ENCODE results near the gene ABCC5. TPM values are rescaled to one million over a fixed set of nuclear protein-coding genes. Genes with fewer than 3 reads are reported as not detected.

The ABCC5 gene
- total and polyA plus RNA-seq, 2 of the 8 experiments (the other 6 are each of a cell fraction or from before 2014, with no cell fraction given), result 25.3 to 40.8 TPM

DNA sequence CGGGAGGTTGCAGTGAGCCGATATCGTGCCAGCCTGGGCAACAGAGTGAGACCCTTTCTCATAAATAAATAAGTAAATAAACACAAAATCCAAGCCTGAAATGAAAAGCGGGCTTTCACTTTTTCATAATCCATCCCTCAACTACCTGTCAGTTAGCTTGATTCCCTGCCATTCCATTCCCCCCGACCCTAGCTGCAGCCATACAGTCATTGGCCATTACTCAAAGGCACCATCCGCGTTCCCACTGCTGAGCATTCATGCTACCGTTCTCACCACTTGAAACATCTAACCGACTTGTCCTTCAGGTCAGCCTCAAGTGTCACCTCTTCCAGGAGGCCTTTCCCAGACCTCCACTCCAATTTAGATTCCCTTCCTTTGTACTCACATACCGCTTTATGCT, 131.9 kb downstream of the ABCC5 start:
- Histone ChIP-seq H3K27me3 (replicated peaks in 1 of 4; ENCODE audit: control insufficient read depth in 3 of 4, extremely low read depth in 1 of 4, insufficient read depth in 3 of 4, low read length in 3 of 4) (0 out of 7 replicates have a peak, but pooled peaks cover 0 to 2% (median 0%) of the 10 kb centered on the region in 4 experiments), H3K4me1 (replicated peaks in 1 of 4; ENCODE audit: control insufficient read depth in 3 of 4, insufficient read depth in 4 of 4, low read length in 3 of 4) (peaks cover 0 to 2% (median 0%) of the 10 kb centered on the region in 4 experiments; a peak in 1 of 7 replicates), H2BK20ac (ENCODE audit: low read length) (no peak overlapping the region), H2AK5ac (ENCODE audit: low read depth, low read length) (no peak overlapping the region), H3K79me2 (ENCODE audit: control insufficient read depth in 1 of 2, insufficient read depth in 2 of 2, low read length in 2 of 2) (peaks cover 9 to 36% of the 10 kb centered on the region in 2 experiments), H3K36me3 (ENCODE audit: control insufficient read depth in 2 of 4, insufficient read depth in 4 of 4, low read length in 3 of 4) (no peaks in the 10 kb centered on the region), H3K9ac (replicated peaks in 1 of 4; ENCODE audit: extremely low read depth in 1 of 4, low read depth in 3 of 4, low read length in 3 of 4) (no peak overlapping the region), H3K9me3 (ENCODE audit: insufficient read depth in 2 of 2, low read depth in 1 of 2, low read length in 1 of 2) (no peaks in the 10 kb centered on the region), H3K4me3 (ENCODE audit: extremely low read depth in 1 of 4, insufficient read depth in 2 of 4, low read depth in 3 of 4, low read length in 4 of 4) (no peak overlapping the region), H3K79me1 (ENCODE audit: low read depth, low read length) (peaks cover 2% of the 10 kb centered on the region; the same call in 1 of the 2 replicates), H2BK120ac (replicated peaks; ENCODE audit: low read depth, low read length) (no peak overlapping the region), H4K91ac (replicated peaks; ENCODE audit: insufficient read length, low read length) (no peak overlapping the region), H3K23ac (ENCODE audit: insufficient read length) (no peak overlapping the region), H2AFZ (ENCODE audit: low read length) (no peak overlapping the region), H4K8ac (ENCODE audit: extremely low read depth, insufficient read depth, low read length) (no peak overlapping the region), H4K20me1 (replicated peaks in 1 of 2; ENCODE audit: control insufficient read depth in 1 of 2, insufficient read depth in 2 of 2, low read length in 2 of 2) (peaks cover 0 to 3% of the 10 kb centered on the region in 2 experiments), H3K18ac (ENCODE audit: extremely low read depth, low read length) (no peak overlapping the region), H3K4me2 (ENCODE audit: insufficient read depth in 1 of 2, low read depth in 2 of 2, low read length in 2 of 2) (no peak overlapping the region; a peak in 1 of 4 replicates), H3K56ac (replicated peaks; ENCODE audit: insufficient read length, low read depth, low read length) (no peak overlapping the region), H3K4ac (replicated peaks; ENCODE audit: insufficient read length, low read depth, low read length) (no peak overlapping the region), H4K5ac (ENCODE audit: insufficient read length, low read depth, low read length) (no peak overlapping the region), H2BK12ac (ENCODE audit: low read depth, low read length) (no peak overlapping the region), H3K14ac (ENCODE audit: insufficient read length) (no peak overlapping the region), H3K23me2 (ENCODE audit: low read depth, low read length) (peaks cover 3% of the 10 kb centered on the region; the same call in 1 of the 2 replicates), H3K27ac (ENCODE audit: low read depth, low read length) (no peak overlapping the region), H2BK15ac (ENCODE audit: low read length) (no peak overlapping the region), H2BK5ac (ENCODE audit: low read depth, low read length) (no peak overlapping the region)
- TF ChIP-seq POLR2A (IDR thresholded peaks at IDR 0.05; ENCODE audit: control extremely low read depth in 1 of 2, low read depth in 2 of 2, low read length in 2 of 2) (no peak), SP2 (IDR thresholded peaks at IDR 0.05; ENCODE audit: low read length) (no peak), HDAC2 (IDR thresholded peaks at IDR 0.05; ENCODE audit: borderline replicate concordance in 1 of 2, low read depth in 2 of 2, low read length in 2 of 2) (no peak), PHF8 (conservative IDR thresholded peaks at IDR 0.05; ENCODE audit: low read depth, low read length) (no peak), KDM4A (IDR thresholded peaks at IDR 0.05; ENCODE audit: low read depth, low read length, severe bottlenecking) (no peak), CHD1 (IDR thresholded peaks at IDR 0.05; ENCODE audit: low read depth, low read length) (no peak), FOSL1 (IDR thresholded peaks at IDR 0.05; ENCODE audit: insufficient read depth, low read depth, low read length) (no peak), SP4 (IDR thresholded peaks at IDR 0.05; ENCODE audit: low read length) (no peak), KDM1A (IDR thresholded peaks at IDR 0.05; ENCODE audit: borderline replicate concordance, low read length) (no peak), EZH2 (IDR thresholded peaks at IDR 0.05; ENCODE audit: low read depth, low read length, severe bottlenecking) (no peak), KDM5A (IDR thresholded peaks at IDR 0.05; ENCODE audit: low read length) (no peak), CEBPB (IDR thresholded peaks at IDR 0.05; ENCODE audit: low read depth, low read length) (no peak), NANOG (IDR thresholded peaks at IDR 0.05; ENCODE audit: insufficient read depth, low read depth, low read length, poor library complexity, severe bottlenecking) (no peak), EGR1 (IDR thresholded peaks at IDR 0.05; ENCODE audit: borderline replicate concordance, low read depth, low read length) (no peak)
- POLR2A ChIA-PET (ENCODE audit: partially characterized antibody), result interaction anchor here (1.5 to 2.0 kb wide), 2 partner anchors 15 to 61 kb away, joined by 3 to 10 read pairs; partner anchors contain the start of gene MAP6D1
- DNase-seq (ENCODE audit: low read depth in 1 of 2, low spot score in 2 of 2), result no peak
- FAIRE-seq, result no peak
- WGBS, 2 experiments (ENCODE audit: extremely low coverage in 1 of 2, insufficient coverage in 1 of 2, insufficient read length in 1 of 2, insufficient replicate concordance in 2 of 2, low coverage in 1 of 2, low lambda C conversion rate in 2 of 2, missing lambda C conversion rate in 1 of 2), result 88% methylated on average over 10 of the region's 10 CpGs; no CpG with 5 or more reads in 1 of the 2 experiments
- CTCF ChIA-PET (ENCODE audit: partially characterized antibody), result interaction anchor here (0.8 to 2.0 kb wide), 9 partner anchors 10 to 763 kb away, joined by 3 to 7 read pairs (median 4); no protein-coding TSS in a partner anchor

Measured in H1 (cell line).